WTC11 (cell line): ENCODE data around the gene SNRPD1. TPM values are rescaled to one million over a fixed set of nuclear protein-coding genes. Genes with fewer than 3 reads are reported as not detected.
"Not testable (repeated sequence)": the region's sequence is repeated elsewhere in the genome, so short reads cannot be mapped to it uniquely, and the experiment has no call there.

Experiments used
- ATAC-seq: fragments of 200-7000 bp; cut with Tn5 transposase; 2 replicates; pipeline ENCODE4 v1.10.0; 2021; ENCODE audit warnings: mild to moderate bottlenecking, moderate library complexity
- CTCF ChIA-PET: fragments of 300-600 bp; sonication (Branson Sonifier 250); formaldehyde crosslinking; loops from one replicate; lab custom pipeline; 2021; ENCODE audit warnings: antibody characterized with exemption; lab: Charles Lee
- POLR2A ChIA-PET: fragments of 350-600 bp; sonication (Branson Sonifier 250); formaldehyde crosslinking; loops from one replicate; lab custom pipeline; 2021; ENCODE audit warnings: antibody characterized with exemption; lab: Charles Lee
- DNase-seq: peaks from one replicate; pipeline ENCODE4 v3.0.0; 2021; ENCODE audit warnings: low spot score
- H3K27ac Mint-ChIP-seq: 2 replicates; pipeline ENCODE4 v1.8.0; 2021; ENCODE audit warnings: mixed read lengths
- H3K27me3 Mint-ChIP-seq: 2 replicates; pipeline ENCODE4 v1.8.0; 2021; ENCODE audit warnings: low read depth, mild to moderate bottlenecking, moderate library complexity, mixed read lengths
- H3K36me3 Mint-ChIP-seq: 2 replicates; pipeline ENCODE4 v1.8.0; 2021; ENCODE audit warnings: mixed read lengths
- H3K4me1 Mint-ChIP-seq: 2 replicates; pipeline ENCODE4 v1.8.0; 2022; ENCODE audit warnings: mixed read lengths
- H3K4me3 Mint-ChIP-seq: 2 replicates; pipeline ENCODE4 v1.8.0; 2021; ENCODE audit warnings: mild to moderate bottlenecking, moderate library complexity, mixed read lengths
- H3K9me3 Mint-ChIP-seq: 2 replicates; pipeline ENCODE4 v1.8.0; 2021; ENCODE audit warnings: mixed read lengths
- CREM ChIP-seq: sonication (generic); formaldehyde crosslinking; IDR thresholded peaks from 2 replicates; pipeline ENCODE4 v1.8.1; 2022; ENCODE audit warnings: mild to moderate bottlenecking, missing genetic modification reagents, moderate library complexity
- E2F4 ChIP-seq: sonication (generic); formaldehyde crosslinking; IDR thresholded peaks from 2 replicates; pipeline ENCODE4 v1.8.1; 2022; ENCODE audit warnings: low read depth, mild to moderate bottlenecking, moderate library complexity, missing genetic modification reagents, borderline replicate concordance
- FOXJ3 ChIP-seq: sonication (generic); formaldehyde crosslinking; IDR thresholded peaks from 2 replicates; pipeline ENCODE4 v1.9.0; 2021; ENCODE audit warnings: missing genetic modification reagents, mild to moderate bottlenecking, borderline replicate concordance
- HMGXB4 ChIP-seq: sonication (generic); formaldehyde crosslinking; IDR thresholded peaks from 2 replicates; pipeline ENCODE4 v1.8.1; 2023; ENCODE audit warnings: mild to moderate bottlenecking, moderate library complexity, missing genetic modification reagents
- IRF1 ChIP-seq: sonication (generic); formaldehyde crosslinking; IDR thresholded peaks from 2 replicates; pipeline ENCODE4 v1.8.0; 2023; ENCODE audit warnings: missing genetic modification reagents
- IRF2 ChIP-seq: sonication (generic); formaldehyde crosslinking; IDR thresholded peaks from 2 replicates; pipeline ENCODE4 v1.8.0; 2022; ENCODE audit warnings: low read depth, missing genetic modification reagents, borderline replicate concordance
- JAZF1 ChIP-seq: fragments of 250-450 bp; sonication (Bioruptor Pico); IDR thresholded peaks from 2 replicates; pipeline ENCODE4 v1.9.0; 2021; ENCODE audit warnings: moderate library complexity, mild to moderate bottlenecking, inconsistent platforms
- JUN ChIP-seq: sonication (generic); formaldehyde crosslinking; IDR thresholded peaks from 2 replicates; pipeline ENCODE4 v1.8.0; 2023; ENCODE audit warnings: mild to moderate bottlenecking, missing genetic modification reagents
- NR2C2 ChIP-seq: sonication (generic); formaldehyde crosslinking; IDR thresholded peaks from 2 replicates; pipeline ENCODE4 v1.8.0; 2022; ENCODE audit warnings: mild to moderate bottlenecking, missing genetic modification reagents
- PREB ChIP-seq: sonication (generic); formaldehyde crosslinking; IDR thresholded peaks from 2 replicates; pipeline ENCODE4 v1.8.1; 2022; ENCODE audit warnings: mild to moderate bottlenecking, missing genetic modification reagents, moderate library complexity, borderline replicate concordance
- PRRX2 ChIP-seq: fragments of 250-450 bp; sonication (Bioruptor Pico); IDR thresholded peaks from 2 replicates; pipeline ENCODE4 v1.8.0; 2021; ENCODE audit warnings: mild to moderate bottlenecking
- ZNF219 ChIP-seq: sonication (generic); formaldehyde crosslinking; IDR thresholded peaks from 2 replicates; pipeline ENCODE4 v1.8.0; 2023; ENCODE audit warnings: missing genetic modification reagents, mild to moderate bottlenecking, borderline replicate concordance
- total RNA-seq: library from RNA; stranded (reverse); gene quantifications from 3 replicates; pipeline ENCODE4 v1.2.3, GENCODE V29; 2021
- TF ChIP-seq, protein P1 (sequence below): sonication (generic); formaldehyde crosslinking; IDR thresholded peaks from 2 replicates; pipeline ENCODE4 v1.8.0; 2022; ENCODE audit warnings: mild to moderate bottlenecking, missing genetic modification reagents

The SNRPD1 gene
- total RNA-seq, 1 experiment from 2014 or later: 137 TPM

- TF ChIP-seq HMGXB4 (CRISPR knock-in tag) (no peak), IRF2 (CRISPR knock-in tag) (no peak), E2F4 (CRISPR knock-in tag) (no peak), ZNF219 (no peak), CREM (CRISPR knock-in tag) (no peak), IRF1 (CRISPR knock-in tag) (no peak)
- TF ChIP-seq, protein P1, sequence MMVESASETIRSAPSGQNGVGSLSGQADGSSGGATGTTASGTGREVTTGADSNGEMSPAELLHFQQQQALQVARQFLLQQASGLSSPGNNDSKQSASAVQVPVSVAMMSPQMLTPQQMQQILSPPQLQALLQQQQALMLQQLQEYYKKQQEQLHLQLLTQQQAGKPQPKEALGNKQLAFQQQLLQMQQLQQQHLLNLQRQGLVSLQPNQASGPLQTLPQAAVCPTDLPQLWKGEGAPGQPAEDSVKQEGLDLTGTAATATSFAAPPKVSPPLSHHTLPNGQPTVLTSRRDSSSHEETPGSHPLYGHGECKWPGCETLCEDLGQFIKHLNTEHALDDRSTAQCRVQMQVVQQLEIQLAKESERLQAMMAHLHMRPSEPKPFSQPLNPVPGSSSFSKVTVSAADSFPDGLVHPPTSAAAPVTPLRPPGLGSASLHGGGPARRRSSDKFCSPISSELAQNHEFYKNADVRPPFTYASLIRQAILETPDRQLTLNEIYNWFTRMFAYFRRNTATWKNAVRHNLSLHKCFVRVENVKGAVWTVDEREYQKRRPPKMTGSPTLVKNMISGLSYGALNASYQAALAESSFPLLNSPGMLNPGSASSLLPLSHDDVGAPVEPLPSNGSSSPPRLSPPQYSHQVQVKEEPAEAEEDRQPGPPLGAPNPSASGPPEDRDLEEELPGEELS (CRISPR knock-in tag): no peak
Observed at GRCh38 chr18:21664069-21664468, 52.0 kb downstream of the SNRPD1 start (continued).

- Mint-ChIP-seq H3K36me3 (no peaks in the 10 kb centered on the region), H3K27ac (0 out of 2 replicates have a peak overlapping the region, but pooled peaks have one; percentile 0), H3K27me3 (no peaks in the 10 kb centered on the region), H3K9me3 (no peaks in the 10 kb centered on the region), H3K4me3 (no peak overlapping the region), H3K4me1 (peaks cover 6% of the 10 kb centered on the region; the same call in 1 of the 2 replicates)
- POLR2A ChIA-PET: interaction anchor here (0.8 to 0.9 kb wide), 2 partner anchors 9 to 71 kb away, joined by 3 read pairs; partner anchors contain the start of gene MIB1
- DNase-seq (no peak), ATAC-seq (no peak; the same call in 1 of the 2 replicates)
- TF ChIP-seq JUN (CRISPR knock-in tag): no peak
- no peak for TF ChIP-seq IRF1 (CRISPR knock-in tag)
- TF ChIP-seq JAZF1 (CRISPR knock-in tag): no peak
- TF ChIP-seq PREB (CRISPR knock-in tag): no peak
- no peak for TF ChIP-seq NR2C2 (CRISPR knock-in tag)
- CTCF ChIA-PET: interaction anchor here (2.0 kb wide), 1 partner anchor 69 kb away, joined by 14 read pairs; the partner anchor contains the start of gene ESCO1
Observed at GRCh38 chr18:21669736-21670285, 57.7 kb downstream of the SNRPD1 start.

DNA sequence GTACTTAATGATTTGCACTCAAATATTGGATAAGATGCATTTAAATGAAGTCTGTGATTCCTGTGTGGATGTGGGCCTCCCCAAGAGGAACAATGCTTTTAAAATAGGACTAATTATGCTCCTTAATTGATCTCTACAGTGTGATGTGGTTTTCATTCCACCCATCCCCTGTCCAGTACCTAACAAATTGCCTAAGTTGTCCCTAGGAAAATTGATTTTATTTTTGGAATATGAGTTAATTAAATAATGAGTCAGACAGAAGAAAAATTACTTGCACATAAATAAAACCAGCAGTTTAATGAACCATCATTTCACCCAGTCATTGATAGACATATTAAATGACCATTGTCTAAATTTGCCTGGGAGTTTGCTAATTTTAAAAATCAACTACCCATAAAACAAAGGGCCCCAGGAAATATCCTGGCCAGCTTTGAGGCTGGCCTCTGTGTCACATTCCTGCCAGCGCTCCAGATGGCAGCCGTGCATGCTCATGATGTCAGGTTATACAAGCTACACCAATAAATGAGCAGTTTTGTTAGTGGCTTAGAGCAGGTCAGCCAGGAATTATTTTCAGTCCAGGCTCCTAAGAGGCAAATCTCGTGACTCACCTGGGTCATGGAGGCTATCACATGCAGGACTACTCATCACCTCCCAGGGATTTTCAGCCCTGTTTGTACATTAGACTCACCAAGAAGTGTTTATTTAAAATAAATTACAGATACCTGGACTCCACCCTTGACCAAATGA is 60.6 kb downstream of the SNRPD1 start:
- POLR2A ChIA-PET: no interaction called here
- no peak for ATAC-seq
- no peak for DNase-seq
- TF ChIP-seq FOXJ3 (CRISPR knock-in tag) (no peak), PRRX2 (CRISPR knock-in tag) (no peak)
- TF ChIP-seq, all 79 proteins: peak for 0
- no peaks in the 10 kb centered on the region for H3K9me3 Mint-ChIP-seq
- H3K4me1 Mint-ChIP-seq: peaks cover 6% of the 10 kb centered on the region; the same call in 1 of the 2 replicates
- H3K4me3 Mint-ChIP-seq: no peak overlapping the region
- H3K27me3 Mint-ChIP-seq: no peaks in the 10 kb centered on the region
- CTCF ChIA-PET: no interaction called here
- H3K36me3 Mint-ChIP-seq: no peaks in the 10 kb centered on the region
- no peak overlapping the region for H3K27ac Mint-ChIP-seq

GRCh38 chr18:21675354-21675753 is 63.2 kb downstream of the SNRPD1 start:
- H3K36me3 Mint-ChIP-seq, DNase-seq, CTCF ChIA-PET, H3K27ac Mint-ChIP-seq, H3K27me3 Mint-ChIP-seq, POLR2A ChIA-PET, H3K9me3 Mint-ChIP-seq, ATAC-seq, H3K4me1 Mint-ChIP-seq, H3K4me3 Mint-ChIP-seq: not testable (repeated sequence)
